HepG2 (cell line): ENCODE data around the gene METTL15. TPM values are rescaled to one million over a fixed set of nuclear protein-coding genes. Genes with fewer than 3 reads are reported as not detected.

Source experiments
- AKNA ChIP-seq: sonication (generic); formaldehyde crosslinking; IDR thresholded peaks from 2 replicates; pipeline ENCODE4 v1.4.0; 2020; ENCODE audit warnings: missing genetic modification reagents, borderline replicate concordance
- BRF2 ChIP-seq: sonication (generic); formaldehyde crosslinking; IDR thresholded peaks from 2 replicates; pipeline ENCODE4 v1.8.1; 2022; ENCODE audit warnings: mild to moderate bottlenecking, missing genetic modification reagents
- KLF6 ChIP-seq: IDR thresholded peaks from 2 replicates; pipeline ENCODE4 v1.8.0; 2016; ENCODE audit warnings: missing biosample characterization, missing genetic modification reagents
- MIER3 ChIP-seq: IDR thresholded peaks from 2 replicates; pipeline ENCODE4 v1.6.1; 2016; ENCODE audit warnings: missing compliant biosample characterization, borderline replicate concordance
- MLLT10 ChIP-seq: sonication (generic); formaldehyde crosslinking; IDR thresholded peaks from 2 replicates; pipeline ENCODE4 v1.4.0; 2020; ENCODE audit warnings: missing genetic modification reagents
- NR2F6 ChIP-seq, 2 experiments: IDR thresholded peaks; 2 replicates each; pipeline ENCODE4 v1.6.1; 2016; ENCODE audit warnings: antibody characterized with exemption in 1 of 2, mild to moderate bottlenecking in 1 of 2
- POLR2G ChIP-seq: fragments of 200-400 bp; formaldehyde crosslinking; IDR thresholded peaks from 2 replicates; pipeline ENCODE4 v1.6.1; 2018; ENCODE audit warnings: mild to moderate bottlenecking, low read depth, low read length, moderate library complexity
- RFX1 ChIP-seq: fragments of 450-650 bp; IDR thresholded peaks from 2 replicates; pipeline ENCODE4 v1.6.1; 2017
- SALL2 ChIP-seq: sonication (generic); formaldehyde crosslinking; IDR thresholded peaks from 2 replicates; pipeline ENCODE4 v1.8.1; 2023; ENCODE audit warnings: mild to moderate bottlenecking, missing genetic modification reagents, inconsistent platforms
- SNAPC2 ChIP-seq: sonication (generic); formaldehyde crosslinking; IDR thresholded peaks from 2 replicates; pipeline ENCODE4 v1.8.1; 2022; ENCODE audit warnings: mild to moderate bottlenecking, missing genetic modification reagents
- TBL1XR1 ChIP-seq: fragments of 150-350 bp; IDR thresholded peaks from 2 replicates; pipeline ENCODE4 v1.6.1; 2014; ENCODE audit warnings: borderline replicate concordance, low read length; ENCODE audit not compliant: partially characterized antibody
- TBP ChIP-seq: sonication (generic); formaldehyde crosslinking; IDR thresholded peaks from 2 replicates; pipeline ENCODE4 v1.5.0; 2020; ENCODE audit warnings: missing genetic modification reagents
- THRA ChIP-seq: sonication (generic); formaldehyde crosslinking; IDR thresholded peaks from 2 replicates; pipeline ENCODE4 v1.4.0; 2020; ENCODE audit warnings: missing genetic modification reagents, borderline replicate concordance
- WIZ ChIP-seq: sonication (generic); formaldehyde crosslinking; IDR thresholded peaks from 2 replicates; pipeline ENCODE4 v1.5.1; 2020; ENCODE audit warnings: mild to moderate bottlenecking, missing genetic modification reagents
- ZC3H4 ChIP-seq: sonication (generic); formaldehyde crosslinking; IDR thresholded peaks from 2 replicates; pipeline ENCODE4 v1.4.0; 2020; ENCODE audit warnings: missing genetic modification reagents, borderline replicate concordance
- ZFP36L2 ChIP-seq: sonication (generic); formaldehyde crosslinking; IDR thresholded peaks from 2 replicates; pipeline ENCODE4 v1.4.0; 2020; ENCODE audit warnings: missing genetic modification reagents
- ZMYM2 ChIP-seq: sonication (generic); formaldehyde crosslinking; IDR thresholded peaks from 2 replicates; pipeline ENCODE4 v1.8.0; 2022; ENCODE audit warnings: mild to moderate bottlenecking, missing genetic modification reagents
- ZNF17 ChIP-seq: sonication (generic); formaldehyde crosslinking; IDR thresholded peaks from 2 replicates; pipeline ENCODE4 v1.5.0; 2020; ENCODE audit warnings: mild to moderate bottlenecking, missing genetic modification reagents
- ZNF563 ChIP-seq: sonication (generic); formaldehyde crosslinking; IDR thresholded peaks from 2 replicates; pipeline ENCODE4 v1.8.0; 2022; ENCODE audit warnings: mild to moderate bottlenecking, moderate library complexity, missing genetic modification reagents
- ZNF672 ChIP-seq: sonication (generic); formaldehyde crosslinking; IDR thresholded peaks from 2 replicates; pipeline ENCODE4 v1.8.1; 2022; ENCODE audit warnings: missing genetic modification reagents
- ZNF883 ChIP-seq: sonication (generic); formaldehyde crosslinking; IDR thresholded peaks from 2 replicates; pipeline ENCODE4 v1.5.1; 2020; ENCODE audit warnings: mild to moderate bottlenecking, missing genetic modification reagents; ENCODE audit errors: not compliant biosample characterization
- polyA plus RNA-seq, 8 experiments: library from polyadenylated mRNA; depleted of rRNA in 3 of 8; stranded (reverse) in 7 of 8; unstranded in 1 of 8; fragments of >200 nt; fragmentation: Illumina TruSeq in 4 of 8; extraction: Trizol in 4 of 8; gene quantifications; 2 replicates each; pipeline versions ENCODE4 v1.2.1 to v1.2.3, GENCODE V29; 2011 to 2016; ENCODE audit warnings: low read depth in 4 of 8, missing spikeins in 1 of 8, mixed read lengths in 1 of 8; ENCODE audit not compliant: insufficient read depth in 1 of 8
- total RNA-seq, 5 experiments: library from RNA; depleted of rRNA; stranded (reverse); fragments of >200 nt; fragmentation: Illumina TruSeq; extraction: Trizol; gene quantifications; 2 replicates each; pipeline ENCODE4 v1.2.3, GENCODE V29; 2016; ENCODE audit warnings: low read depth in 1 of 5

METTL15 gene
- total and polyA plus RNA-seq, 2 of the 13 experiments (the other 11 are each of a cell fraction or from before 2014, with no cell fraction given) = 6.5 to 14.0 TPM

- TF ChIP-seq ZFP36L2 (CRISPR knock-in tag) (peak; percentile 49; the same call in 1 of the 2 replicates), RFX1 (no peak), ZNF883 (CRISPR knock-in tag) (peak; percentile 71), POLR2G (peak; percentile 90), WIZ (0 out of 2 replicates have a peak, but pooled peaks have one; percentile 54), NR2F6 (IDR thresholded peaks at IDR 0.05) (peak; percentile 38), NR2F6 (CRISPR knock-in tag; IDR thresholded peaks at IDR 0.05) (peak; percentile 80), MLLT10 (CRISPR knock-in tag) (no peak), TBP (no peak), ZC3H4 (CRISPR knock-in tag) (peak; percentile 46; the same call in 1 of the 2 replicates), SNAPC2 (CRISPR knock-in tag) (peak; percentile 40; the same call in 1 of the 2 replicates), BRF2 (CRISPR knock-in tag) (peak; percentile 50; the same call in 1 of the 2 replicates), MIER3 (CRISPR knock-in tag) (peak; percentile 87; the same call in 1 of the 2 replicates), KLF6 (CRISPR knock-in tag) (peak; percentile 96), ZMYM2 (CRISPR knock-in tag) (no peak), TBL1XR1 (peak; percentile 82), ZNF563 (CRISPR knock-in tag) (no peak; the same call in 1 of the 2 replicates), ZNF17 (no peak), AKNA (CRISPR knock-in tag) (0 out of 2 replicates have a peak, but pooled peaks have one; percentile 60), ZNF672 (no peak), SALL2 (CRISPR knock-in tag) (peak; percentile 98), THRA (CRISPR knock-in tag) (peak; percentile 67)
Observed at GRCh38 chr11:28110108-28110820, 2.1 kb downstream of the METTL15 start (continued).
